PC-3 (cell line): ENCODE data around the gene HIGD1B. TPM values are rescaled to one million over a fixed set of nuclear protein-coding genes. Genes with fewer than 3 reads are reported as not detected.
A peak's percentile ranks its signal among the peaks of the same experiment; 100 is the strongest.

Source experiments
- ATAC-seq: fragments of 200-7000 bp; cut with Tn5 transposase; 2 replicates; pipeline ENCODE4 v1.9.1; 2020; ENCODE audit warnings: mild to moderate bottlenecking, moderate library complexity
- BruUV-seq: library from RNA; stranded (reverse); fragments of 400-500 nt; replicated peaks from 2 replicates; lab custom pipeline; 2021; lab: Mats Ljungman, UMichigan
- CTCF ChIA-PET: fragments of 300-600 bp; sonication (Branson Sonifier 250); formaldehyde crosslinking; loops from one replicate; lab custom pipeline; 2022; ENCODE audit warnings: antibody characterized with exemption; lab: Charles Lee
- POLR2A ChIA-PET: fragments of 300-600 bp; sonication (Branson Sonifier 250); formaldehyde crosslinking; loops from one replicate; lab custom pipeline; 2022; ENCODE audit warnings: antibody characterized with exemption; ENCODE audit not compliant: unreplicated experiment; lab: Charles Lee
- DNase-seq: peaks from one replicate; pipeline ENCODE4 v3.0.0-alpha.2; 2015
- H2AFZ ChIP-seq: fragments of 300-600 bp; sonication (generic); 2 replicates; pipeline ENCODE4 v1.6.0; 2016; ENCODE audit warnings: antibody characterized with exemption, low read length
- H3F3A ChIP-seq: fragments of 300-600 bp; sonication (generic); one replicate; pipeline ENCODE4 v1.6.0; 2017; ENCODE audit warnings: antibody characterized with exemption, low read length, control low read depth, mild to moderate bottlenecking; ENCODE audit not compliant: unreplicated experiment
- H3K27ac ChIP-seq: fragments of 300-600 bp; sonication (generic); 2 replicates; pipeline ENCODE4 v1.5.1; 2016; ENCODE audit warnings: mild to moderate bottlenecking, low read length
- H3K27me3 ChIP-seq: fragments of 300-600 bp; sonication (generic); 2 replicates; pipeline ENCODE4 v1.6.1; 2016; ENCODE audit warnings: low read length, mixed read lengths
- H3K36me3 ChIP-seq: fragments of 300-600 bp; sonication (generic); 2 replicates; pipeline ENCODE4 v1.6.1; 2016; ENCODE audit warnings: low read depth, mixed run types, low read length, mixed read lengths
- H3K4me1 ChIP-seq: fragments of 300-600 bp; sonication (generic); 2 replicates; pipeline ENCODE4 v1.5.1; 2016; ENCODE audit warnings: low read length; ENCODE audit not compliant: insufficient read depth
- H3K4me2 ChIP-seq: fragments of 300-600 bp; sonication (generic); 2 replicates; pipeline ENCODE4 v1.6.0; 2016; ENCODE audit warnings: low read length
- H3K4me3 ChIP-seq: fragments of 300-600 bp; sonication (generic); 2 replicates; pipeline ENCODE4 v1.5.1; 2016; ENCODE audit warnings: mild to moderate bottlenecking, low read length, mixed read lengths
- H3K79me2 ChIP-seq: fragments of 300-600 bp; sonication (generic); 2 replicates; pipeline ENCODE4 v1.6.1; 2017; ENCODE audit warnings: low read length, mixed read lengths
- H3K9ac ChIP-seq: fragments of 300-600 bp; sonication (generic); 2 replicates; pipeline ENCODE4 v1.6.0; 2016; ENCODE audit warnings: mild to moderate bottlenecking, low read length
- H3K9me2 ChIP-seq: fragments of 300-600 bp; sonication (generic); replicated peaks from 2 replicates; pipeline ENCODE4 v1.6.1; 2016; ENCODE audit warnings: mixed run types, low read length, mixed read lengths
- H3K9me3 ChIP-seq: fragments of 300-600 bp; sonication (generic); 2 replicates; pipeline ENCODE4 v1.6.1; 2016; ENCODE audit warnings: low read length, mixed read lengths
- H4K20me1 ChIP-seq: fragments of 300-600 bp; sonication (generic); 2 replicates; pipeline ENCODE4 v1.6.1; 2016; ENCODE audit warnings: low read length, mixed read lengths
- EZH2 ChIP-seq: fragments of 300-600 bp; sonication (generic); IDR thresholded peaks from one replicate; pipeline ENCODE4 v1.6.1; 2017; ENCODE audit warnings: antibody characterized with exemption, mild to moderate bottlenecking, low read length; ENCODE audit not compliant: unreplicated experiment
- EZH2phosphoT487 ChIP-seq: fragments of 300-600 bp; sonication (generic); IDR thresholded peaks from 2 replicates; pipeline ENCODE4 v1.6.1; 2018; ENCODE audit warnings: mild to moderate bottlenecking, antibody characterized with exemption, low read length, borderline replicate concordance
- intact Hi-C: fragments of 100-400 bp; cut with micrococcal nuclease; formaldehyde crosslinking; loops from 2 replicates; pipeline ENCODE4 v1.9.0; 2023
- total RNA-seq: library from RNA; depleted of rRNA; stranded (reverse); fragments of >200 nt; gene quantifications from 2 replicates; pipeline ENCODE4 v1.2.3, GENCODE V29; 2014
- TF ChIP-seq, protein P1 (sequence below): fragments of 300-600 bp; sonication (generic); conservative IDR thresholded peaks from 2 replicates; pipeline ENCODE4 v1.5.1; 2017; ENCODE audit warnings: antibody characterized with exemption, low read depth, mild to moderate bottlenecking, low read length

HIGD1B gene
- total RNA-seq, 1 experiment from 2014 or later = not detected

GRCh38 chr17:44848257-44848795 lies 643 bp downstream of the HIGD1B start:
- CTCF ChIA-PET = no interaction called here
- no peak overlapping the region for H3K4me2 ChIP-seq
- no peaks in the 10 kb centered on the region for H3K9me3 ChIP-seq
- POLR2A ChIA-PET = no interaction called here
- intact Hi-C loops = no loop called here
- H3F3A ChIP-seq = no peaks in the 10 kb centered on the region
- H3K36me3 ChIP-seq = peaks cover 28% of the 10 kb centered on the region
- no peaks in the 10 kb centered on the region for H3K9me2 ChIP-seq
- no peaks in the 10 kb centered on the region for H3K27me3 ChIP-seq
- no peak overlapping the region for H3K27ac ChIP-seq
- H3K4me3 ChIP-seq = no peak overlapping the region
- TF ChIP-seq EZH2phosphoT487 (no peak), EZH2 (no peak)
- TF ChIP-seq, protein P1, sequence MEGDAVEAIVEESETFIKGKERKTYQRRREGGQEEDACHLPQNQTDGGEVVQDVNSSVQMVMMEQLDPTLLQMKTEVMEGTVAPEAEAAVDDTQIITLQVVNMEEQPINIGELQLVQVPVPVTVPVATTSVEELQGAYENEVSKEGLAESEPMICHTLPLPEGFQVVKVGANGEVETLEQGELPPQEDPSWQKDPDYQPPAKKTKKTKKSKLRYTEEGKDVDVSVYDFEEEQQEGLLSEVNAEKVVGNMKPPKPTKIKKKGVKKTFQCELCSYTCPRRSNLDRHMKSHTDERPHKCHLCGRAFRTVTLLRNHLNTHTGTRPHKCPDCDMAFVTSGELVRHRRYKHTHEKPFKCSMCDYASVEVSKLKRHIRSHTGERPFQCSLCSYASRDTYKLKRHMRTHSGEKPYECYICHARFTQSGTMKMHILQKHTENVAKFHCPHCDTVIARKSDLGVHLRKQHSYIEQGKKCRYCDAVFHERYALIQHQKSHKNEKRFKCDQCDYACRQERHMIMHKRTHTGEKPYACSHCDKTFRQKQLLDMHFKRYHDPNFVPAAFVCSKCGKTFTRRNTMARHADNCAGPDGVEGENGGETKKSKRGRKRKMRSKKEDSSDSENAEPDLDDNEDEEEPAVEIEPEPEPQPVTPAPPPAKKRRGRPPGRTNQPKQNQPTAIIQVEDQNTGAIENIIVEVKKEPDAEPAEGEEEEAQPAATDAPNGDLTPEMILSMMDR = no peak
- H2AFZ ChIP-seq = no peak overlapping the region
- DNase-seq = no peak
- H3K79me2 ChIP-seq = no peaks in the 10 kb centered on the region
- no peak overlapping the region for H3K9ac ChIP-seq
- no TSS peak for BruUV-seq
- H3K4me1 ChIP-seq = no peaks in the 10 kb centered on the region
- ATAC-seq = no peak
- no peaks in the 10 kb centered on the region for H4K20me1 ChIP-seq

DNA sequence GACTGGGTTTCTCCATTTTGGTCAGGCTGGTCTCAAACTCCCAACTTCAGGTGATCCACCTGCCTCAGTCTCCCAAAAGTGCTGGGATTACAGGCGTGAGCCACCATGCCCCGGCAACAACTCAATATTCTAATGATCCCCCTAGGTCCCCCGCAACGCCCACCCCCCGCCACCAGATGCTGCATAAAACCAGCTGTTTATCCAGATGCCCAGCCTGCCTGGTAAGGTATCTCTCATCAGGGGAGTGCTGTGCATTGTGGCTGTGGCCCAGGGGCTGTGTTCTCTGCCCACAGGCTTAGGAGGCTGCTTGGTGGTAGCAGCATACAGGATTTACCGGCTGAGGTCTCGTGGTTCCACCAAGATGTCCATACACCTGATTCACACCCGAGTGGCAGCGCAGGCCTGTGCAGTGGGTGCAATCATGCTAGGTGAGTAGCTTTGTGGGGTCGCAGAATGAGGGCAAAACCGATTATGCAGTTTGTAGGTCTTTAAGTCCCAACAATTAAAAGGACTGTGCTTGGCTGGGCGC lies 1.3 kb downstream of the HIGD1B start:
- intact Hi-C loops = no loop called here
- H3F3A ChIP-seq = no peaks in the 10 kb centered on the region
- H3K36me3 ChIP-seq = peaks cover 35% of the 10 kb centered on the region
- TF ChIP-seq, protein P1 = no peak
- TF ChIP-seq EZH2phosphoT487 = no peak
- TF ChIP-seq EZH2 = no peak
- no peaks in the 10 kb centered on the region for H3K9me3 ChIP-seq
- no peak for ATAC-seq
- no TSS peak for BruUV-seq
- no peaks in the 10 kb centered on the region for H3K4me1 ChIP-seq
- no peaks in the 10 kb centered on the region for H4K20me1 ChIP-seq
- no peak overlapping the region for H3K9ac ChIP-seq
- H3K4me2 ChIP-seq = no peak overlapping the region
- H2AFZ ChIP-seq = no peak overlapping the region
- H3K27me3 ChIP-seq = no peaks in the 10 kb centered on the region
- ChIA-PET POLR2A (no interaction called here), CTCF (no interaction called here)
- H3K27ac ChIP-seq = no peak overlapping the region
- DNase-seq = no peak
- H3K4me3 ChIP-seq = no peak overlapping the region
- H3K79me2 ChIP-seq = no peaks in the 10 kb centered on the region
- no peaks in the 10 kb centered on the region for H3K9me2 ChIP-seq

- Histone ChIP-seq H3K27ac (no peak overlapping the region), H3K9me2 (no peaks in the 10 kb centered on the region), H2AFZ (no peak overlapping the region), H3K79me2 (no peaks in the 10 kb centered on the region), H3K4me2 (no peak overlapping the region), H4K20me1 (no peaks in the 10 kb centered on the region), H3K4me1 (no peaks in the 10 kb centered on the region), H3K27me3 (no peaks in the 10 kb centered on the region), H3K4me3 (no peak overlapping the region), H3F3A (no peaks in the 10 kb centered on the region), H3K9ac (no peak overlapping the region), H3K36me3 (peaks cover 45% of the 10 kb centered on the region), H3K9me3 (no peaks in the 10 kb centered on the region)
- BruUV-seq = TSS peak; percentile 13
- ATAC-seq = no peak
- ChIA-PET POLR2A (no interaction called here), CTCF (no interaction called here)
- TF ChIP-seq EZH2 = no peak
- intact Hi-C loops = no loop called here
- DNase-seq = no peak
Observed at GRCh38 chr17:44850025-44850424, 2.3 kb downstream of the HIGD1B start.
